H9 (cell line): ENCODE measurements around the gene MT1A. TPM values are rescaled to one million over a fixed set of nuclear protein-coding genes. Genes with fewer than 3 reads are reported as not detected.

Source experiments
- DNase-seq: peaks from one replicate; pipeline ENCODE4 v3.0.0-alpha.2; 2017
- H2AFZ ChIP-seq: one replicate; pipeline ENCODE4 v1.6.1; 2013; ENCODE audit warnings: mild to moderate bottlenecking, low read length, control low read depth, moderate library complexity
- H2AK5ac ChIP-seq: 2 replicates; pipeline ENCODE4 v1.6.1; 2013; ENCODE audit warnings: low read length, control low read depth, mixed read lengths; ENCODE audit not compliant: insufficient read length
- H2BK120ac ChIP-seq: one replicate; pipeline ENCODE4 v1.6.1; 2013; ENCODE audit warnings: low read depth, mild to moderate bottlenecking, low read length, control low read depth, inconsistent platforms; ENCODE audit not compliant: poor library complexity, severe bottlenecking
- H2BK12ac ChIP-seq: 2 replicates; pipeline ENCODE4 v1.6.1; 2013; ENCODE audit warnings: low read length, control low read depth, mixed read lengths, low read depth; ENCODE audit not compliant: insufficient read length
- H2BK15ac ChIP-seq: 2 replicates; pipeline ENCODE4 v1.6.1; 2013; ENCODE audit warnings: low read depth, low read length, control low read depth
- H2BK20ac ChIP-seq: one replicate; pipeline ENCODE4 v1.6.1; 2013; ENCODE audit warnings: low read depth, mild to moderate bottlenecking, low read length, control low read depth, inconsistent platforms; ENCODE audit not compliant: poor library complexity, severe bottlenecking
- H2BK5ac ChIP-seq: 2 replicates; pipeline ENCODE4 v1.6.1; 2013; ENCODE audit warnings: low read length, control low read depth, mixed read lengths; ENCODE audit not compliant: insufficient read length
- H3K14ac ChIP-seq: 2 replicates; pipeline ENCODE4 v1.6.1; 2013; ENCODE audit warnings: low read length, control low read depth; ENCODE audit not compliant: insufficient read depth
- H3K18ac ChIP-seq: 2 replicates; pipeline ENCODE4 v1.6.1; 2013; ENCODE audit warnings: low read depth, mild to moderate bottlenecking, mixed read lengths, low read length, control low read depth; ENCODE audit not compliant: insufficient read length
- H3K23ac ChIP-seq: 2 replicates; pipeline ENCODE4 v1.6.1; 2013; ENCODE audit warnings: low read length, control low read depth, mixed read lengths, low read depth; ENCODE audit not compliant: insufficient read length
- H3K23me2 ChIP-seq: 2 replicates; pipeline ENCODE4 v1.6.1; 2013; ENCODE audit warnings: low read depth, mild to moderate bottlenecking, mixed read lengths, low read length, control low read depth; ENCODE audit not compliant: insufficient read length, poor library complexity, severe bottlenecking
- H3K27ac ChIP-seq: 2 replicates; pipeline ENCODE4 v1.5.1; 2013; ENCODE audit warnings: low read length, control low read depth, mixed read lengths, low read depth; ENCODE audit not compliant: insufficient read length
- H3K27me3 ChIP-seq: 2 replicates; pipeline ENCODE4 v1.6.1; 2013; ENCODE audit warnings: low read length, control low read depth, inconsistent platforms; ENCODE audit not compliant: insufficient read depth
- H3K4ac ChIP-seq: 2 replicates; pipeline ENCODE4 v1.6.1; 2013; ENCODE audit warnings: low read depth, mild to moderate bottlenecking, control low read depth, inconsistent platforms, low read length, moderate library complexity
- H3K4me1 ChIP-seq: 2 replicates; pipeline ENCODE4 v1.6.1; 2013; ENCODE audit warnings: low read length, control low read depth, inconsistent platforms; ENCODE audit not compliant: insufficient read depth
- H3K4me2 ChIP-seq: 2 replicates; pipeline ENCODE4 v1.6.1; 2013; ENCODE audit warnings: low read length, control low read depth, mixed read lengths; ENCODE audit not compliant: insufficient read length, insufficient read depth
- H3K56ac ChIP-seq: 2 replicates; pipeline ENCODE4 v1.6.1; 2013; ENCODE audit warnings: low read depth, mild to moderate bottlenecking, mixed read lengths, low read length, control low read depth; ENCODE audit not compliant: insufficient read length
- H3K79me1 ChIP-seq: 2 replicates; pipeline ENCODE4 v1.6.1; 2013; ENCODE audit warnings: low read depth, mild to moderate bottlenecking, moderate library complexity, low read length, control low read depth, inconsistent platforms; ENCODE audit not compliant: insufficient read depth, poor library complexity, severe bottlenecking
- H3K79me2 ChIP-seq: 2 replicates; pipeline ENCODE4 v1.6.1; 2013; ENCODE audit warnings: low read length, control low read depth, inconsistent platforms; ENCODE audit not compliant: insufficient read depth
- H3K9ac ChIP-seq: 2 replicates; pipeline ENCODE4 v1.6.1; 2013; ENCODE audit warnings: low read length, control low read depth, mixed read lengths; ENCODE audit not compliant: insufficient read length; ENCODE audit errors: extremely low read depth
- H3K9me3 ChIP-seq: one replicate; pipeline ENCODE4 v1.6.1; 2013; ENCODE audit warnings: low read depth, low read length, inconsistent platforms; ENCODE audit not compliant: control insufficient read depth
- H3T11ph ChIP-seq: one replicate; pipeline ENCODE4 v1.6.1; 2013; ENCODE audit warnings: mild to moderate bottlenecking, low read length, control low read depth, inconsistent platforms
- H4K20me1 ChIP-seq: one replicate; pipeline ENCODE4 v1.6.1; 2013; ENCODE audit not compliant: control insufficient read depth, insufficient read length, insufficient read depth
- H4K5ac ChIP-seq: 2 replicates; pipeline ENCODE4 v1.6.1; 2013; ENCODE audit warnings: low read depth, mild to moderate bottlenecking, mixed read lengths, low read length, control low read depth; ENCODE audit not compliant: insufficient read length
- H4K8ac ChIP-seq: replicated peaks from 2 replicates; pipeline ENCODE4 v1.6.1; 2013; ENCODE audit warnings: low read length, control low read depth, mixed read lengths, low read depth; ENCODE audit not compliant: insufficient read length
- H4K91ac ChIP-seq: 2 replicates; pipeline ENCODE4 v1.6.1; 2013; ENCODE audit warnings: low read depth, mild to moderate bottlenecking, moderate library complexity, mixed read lengths, low read length, control low read depth; ENCODE audit not compliant: insufficient read length
- H3K27ac Mint-ChIP-seq, 3 experiments: 2 replicates in 2 of 3; 3 replicates in 1 of 3; pipeline ENCODE4 v1.8.0; 2020 to 2021; ENCODE audit warnings: mixed read lengths in 3 of 3, mild to moderate bottlenecking in 1 of 3, moderate library complexity in 1 of 3
- H3K27me3 Mint-ChIP-seq: 2 replicates; pipeline ENCODE4 v1.8.0; 2021; ENCODE audit warnings: low read depth, mild to moderate bottlenecking, moderate library complexity, mixed read lengths
- H3K36me3 Mint-ChIP-seq, 3 experiments: 2 replicates in 2 of 3; 3 replicates in 1 of 3; pipeline ENCODE4 v1.8.0; 2020 to 2021; ENCODE audit warnings: low read depth in 3 of 3, mixed read lengths in 3 of 3; ENCODE audit not compliant: insufficient read depth in 1 of 3
- H3K4me1 Mint-ChIP-seq, 2 experiments: 2 replicates each; pipeline ENCODE4 v1.8.0; 2020; ENCODE audit warnings: mixed read lengths in 2 of 2
- H3K4me3 Mint-ChIP-seq, 2 experiments: 2 replicates in 1 of 2; 3 replicates in 1 of 2; pipeline ENCODE4 v1.8.0; 2020 to 2021; ENCODE audit warnings: mild to moderate bottlenecking in 2 of 2, mixed read lengths in 2 of 2, moderate library complexity in 1 of 2
- H3K9me3 Mint-ChIP-seq, 2 experiments: 2 replicates in 1 of 2; 3 replicates in 1 of 2; pipeline ENCODE4 v1.8.0; 2020; ENCODE audit warnings: mild to moderate bottlenecking in 2 of 2, mixed read lengths in 2 of 2, moderate library complexity in 1 of 2
- CTCF ChIP-seq: fragments of 200-600 bp; sonication (generic); conservative IDR thresholded peaks from 3 replicates; pipeline ENCODE4 v1.8.0; 2021; ENCODE audit warnings: antibody characterized with exemption, mild to moderate bottlenecking
- WGBS: extraction: QIAGEN DNeasy Blood & Tissue Kit; methylation state at CpG from one replicate; pipeline ENCODE4 v1.1.7; 2013; ENCODE audit warnings: missing lambda C conversion rate, low lambda C conversion rate, mixed read lengths; ENCODE audit not compliant: insufficient read length; ENCODE audit errors: extremely low coverage; 5-methylcytosine and 5-hydroxymethylcytosine counted together
- total RNA-seq: library from RNA; stranded (reverse); gene quantifications from 2 replicates; pipeline ENCODE4 v1.2.1, GENCODE V29; 2021

MT1A gene
- total RNA-seq, 1 experiment from 2014 or later, result not detected

- Histone ChIP-seq H4K5ac (no peak overlapping the region), H2BK120ac (no peak overlapping the region), H3K23ac (no peak overlapping the region), H3K27ac (no peak overlapping the region), H2BK12ac (no peak overlapping the region), H2BK20ac (no peak overlapping the region), H2AK5ac (no peak overlapping the region), H3K4me1 (0 out of 2 replicates have a peak, but pooled peaks cover 2% of the 10 kb centered on the region), H3K18ac (peak overlapping the region; percentile 56), H3K14ac (0 out of 2 replicates have a peak overlapping the region, but pooled peaks have one; percentile 44), H3K9me3 (no peaks in the 10 kb centered on the region), H3K56ac (no peak overlapping the region), H3K4ac (no peak overlapping the region), H3K79me2 (no peaks in the 10 kb centered on the region), H3K4me2 (peak overlapping the region; percentile 87), H2AFZ (no peak overlapping the region), H3K79me1 (no peaks in the 10 kb centered on the region), H2BK5ac (no peak overlapping the region), H3K27me3 (peaks cover 4% of the 10 kb centered on the region; the same call in 1 of the 2 replicates), H3K23me2 (peaks cover 7% of the 10 kb centered on the region), H4K8ac (no peak overlapping the region), H2BK15ac (no peak overlapping the region), H3T11ph (no peak overlapping the region), H4K91ac (no peak overlapping the region), H4K20me1 (no peaks in the 10 kb centered on the region), H3K9ac (peak overlapping the region; percentile 30)
- Mint-ChIP-seq H3K27ac (no peak overlapping the region), H3K36me3 (no peaks in the 10 kb centered on the region), H3K4me1 (peaks cover 28 to 33% of the 10 kb centered on the region in 2 experiments), H3K4me3 (peak overlapping the region; percentile 61 to 74), H3K9me3 (no peaks in the 10 kb centered on the region; a peak in 1 of 5 replicates), H3K27me3 (peaks cover 49% of the 10 kb centered on the region)
- no CpG with 5 or more reads among the region's 32 CpGs for WGBS
- peak; percentile 86 for DNase-seq
- no peak for TF ChIP-seq CTCF
Observed at GRCh38 chr16:56675685-56676210, 37.3 kb downstream of the MT1A start.
